ENCODE data around the gene DDIT3.

Gene DDIT3

GRCh38 chr12:57539134-57539768, 18.9 kb upstream of the DDIT3 start:
- no peak overlapping the region for H3K4me3 ChIP-seq (ENCODE audit: low read depth, low read length)
- no peak for DNase-seq (ENCODE audit: low read depth, low spot score)
- in situ Hi-C loops (cut with HindIII; ENCODE audit: low sequenced_read_pairs), result no loop called here
- no peak for TF ChIP-seq CTCF (IDR thresholded peaks at IDR 0.05; ENCODE audit: low read depth, low read length)

- in situ Hi-C loops (cut with HindIII; ENCODE audit: low sequenced_read_pairs), result no loop called here
- TF ChIP-seq CTCF (IDR thresholded peaks at IDR 0.05; ENCODE audit: low read depth, low read length), result no peak
These were observed 16.3 kb upstream of the DDIT3 start for GRCh38 chr12:57536597-57536942.

GRCh38 chr12:57535764-57536596, 15.7 kb upstream of the DDIT3 start:
- H3K4me3 ChIP-seq (ENCODE audit: low read depth, low read length), result no peak overlapping the region
- in situ Hi-C loops (cut with HindIII; ENCODE audit: low sequenced_read_pairs), result no loop called here
- TF ChIP-seq CTCF (IDR thresholded peaks at IDR 0.05; ENCODE audit: low read depth, low read length), result no peak
- no peak for DNase-seq (ENCODE audit: low read depth, low spot score)

More at GRCh38 chr12:57536597-57536942, 16.3 kb upstream of the DDIT3 start:
- no peak overlapping the region for H3K4me3 ChIP-seq (ENCODE audit: low read depth, low read length)
- no peak for DNase-seq (ENCODE audit: low read depth, low spot score)

GRCh38 chr12:57534991-57535543, 14.8 kb upstream of the DDIT3 start:
- no peak for TF ChIP-seq CTCF (IDR thresholded peaks at IDR 0.05; ENCODE audit: low read depth, low read length)
- H3K4me3 ChIP-seq (ENCODE audit: low read depth, low read length), result no peak overlapping the region
- in situ Hi-C loops (cut with HindIII; ENCODE audit: low sequenced_read_pairs), result no loop called here
- DNase-seq (ENCODE audit: low read depth, low spot score), result no peak

- H3K4me3 ChIP-seq (ENCODE audit: low read depth, low read length), result no peak overlapping the region
- no peak for DNase-seq (ENCODE audit: low read depth, low spot score)
- TF ChIP-seq CTCF (IDR thresholded peaks at IDR 0.05; ENCODE audit: low read depth, low read length), result no peak
- in situ Hi-C loops (cut with HindIII; ENCODE audit: low sequenced_read_pairs), result no loop called here
These were observed 13.9 kb upstream of the DDIT3 start for GRCh38 chr12:57534250-57534649.

DNA sequence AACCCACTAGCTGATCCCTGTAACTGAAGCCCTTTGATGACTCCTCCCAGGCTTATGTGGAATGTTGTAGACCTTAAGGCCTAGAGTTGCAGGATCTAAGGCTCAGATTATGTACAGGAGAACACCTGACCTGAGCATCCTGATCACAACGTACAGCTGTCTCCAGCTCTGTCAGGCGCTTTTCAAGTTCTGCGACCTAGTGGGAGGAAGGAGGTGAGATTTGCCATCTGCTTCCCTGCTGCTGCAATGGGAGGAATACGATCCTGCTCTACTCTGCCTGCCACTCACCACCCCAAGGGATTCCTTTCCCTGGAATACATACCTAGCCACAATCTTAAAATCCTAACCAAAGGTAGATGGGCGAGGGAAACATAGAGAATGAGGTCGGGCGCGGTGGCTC, 12.8 kb upstream of the DDIT3 start:
- DNase-seq (ENCODE audit: low read depth, low spot score), result no peak
- no peak for TF ChIP-seq CTCF (IDR thresholded peaks at IDR 0.05; ENCODE audit: low read depth, low read length)
- in situ Hi-C loops (cut with HindIII; ENCODE audit: low sequenced_read_pairs), result no loop called here
- no peak overlapping the region for H3K4me3 ChIP-seq (ENCODE audit: low read depth, low read length)

All from astrocyte of the spinal cord (primary cell).